ENCODE measurements around the gene TMEM255B. TPM values are rescaled to one million over a fixed set of nuclear protein-coding genes. Genes with fewer than 3 reads are reported as not detected.

TMEM255B gene
- polyA plus RNA-seq, 1 donor (not counting 4 experiments of a cell fraction or from before 2014, with no cell fraction given): 7.6 TPM

DNA sequence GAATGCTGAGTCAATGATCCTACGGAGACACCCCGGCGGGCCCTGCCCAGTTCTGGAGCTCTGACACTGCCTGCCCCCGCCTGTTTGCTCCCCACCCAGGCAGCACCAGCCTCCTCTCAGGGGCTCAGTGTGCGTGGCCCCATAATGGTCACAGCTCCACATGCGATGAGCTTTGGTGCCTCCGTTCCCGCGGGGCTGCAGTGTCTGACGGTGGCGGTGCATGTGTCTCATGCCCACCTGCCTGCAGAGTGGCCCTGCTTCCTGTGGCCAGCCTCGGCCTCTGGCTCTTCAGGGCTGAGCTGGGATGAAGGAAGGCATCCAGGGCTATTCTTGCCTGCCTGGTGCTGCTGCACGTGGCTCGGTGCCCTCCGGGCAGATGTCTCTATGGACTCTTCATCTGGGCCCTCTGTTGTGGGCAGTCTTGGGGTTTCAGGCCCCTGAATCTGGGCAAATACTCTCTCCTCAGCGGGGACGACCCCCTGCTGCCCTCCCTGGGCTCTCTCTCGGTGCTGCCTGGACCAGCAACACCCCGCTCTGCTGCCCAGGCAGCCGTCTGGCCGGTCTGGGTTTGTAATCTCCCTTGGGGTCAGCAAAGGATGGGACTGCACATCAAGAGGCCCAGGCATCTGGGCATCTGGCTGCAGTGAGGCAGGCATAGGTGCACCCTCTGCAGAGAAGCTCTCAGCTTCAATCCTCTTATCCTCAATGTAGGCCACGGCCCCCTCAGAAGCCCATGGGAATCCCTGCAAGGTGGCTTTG lies 19.3 kb upstream of the TMEM255B start:
- no peak overlapping the region for H2AFZ ChIP-seq (ENCODE audit: control insufficient read depth, low read length)
- H3K4me3 ChIP-seq (ENCODE audit: control insufficient read depth in 2 of 3, extremely low read depth in 1 of 3, insufficient read depth in 2 of 3, low read depth in 1 of 3, low read length in 3 of 3): no peak overlapping the region
- no peaks in the 10 kb centered on the region for H3K9me1 ChIP-seq (ENCODE audit: control insufficient read depth, extremely low read depth, insufficient read depth, low read length)
- dilution Hi-C loops (cut with MboI; ENCODE audit: extremely low pct_ligation_motif_present, low sequenced_read_pairs): no loop called here
- H3K27ac ChIP-seq (ENCODE audit: control insufficient read depth, insufficient read depth, low read length): no peak overlapping the region
- no peaks in the 10 kb centered on the region for H3K36me3 ChIP-seq (ENCODE audit: control insufficient read depth in 2 of 2, extremely low read depth in 1 of 2, insufficient read depth in 2 of 2, low read length in 2 of 2)
- peaks cover 2% of the 10 kb centered on the region for H3K4me1 ChIP-seq (ENCODE audit: control insufficient read depth, extremely low read depth, insufficient read depth, low read length)
- H3K9me3 ChIP-seq (ENCODE audit: control insufficient read depth, low read depth, low read length): no peaks in the 10 kb centered on the region
- H3K9ac ChIP-seq (ENCODE audit: control insufficient read depth, extremely low read depth, insufficient read depth, low read length): no peak overlapping the region
- H3K27me3 ChIP-seq (ENCODE audit: control insufficient read depth, extremely low read depth, insufficient read depth, low read length): peaks cover 18% of the 10 kb centered on the region
- H4K20me1 ChIP-seq (ENCODE audit: control insufficient read depth, extremely low read depth, insufficient read depth, low read length): peaks cover 2% of the 10 kb centered on the region
- no peak for TF ChIP-seq EZH2 (IDR thresholded peaks at IDR 0.05; ENCODE audit: low read length)
- TF ChIP-seq, protein P1, sequence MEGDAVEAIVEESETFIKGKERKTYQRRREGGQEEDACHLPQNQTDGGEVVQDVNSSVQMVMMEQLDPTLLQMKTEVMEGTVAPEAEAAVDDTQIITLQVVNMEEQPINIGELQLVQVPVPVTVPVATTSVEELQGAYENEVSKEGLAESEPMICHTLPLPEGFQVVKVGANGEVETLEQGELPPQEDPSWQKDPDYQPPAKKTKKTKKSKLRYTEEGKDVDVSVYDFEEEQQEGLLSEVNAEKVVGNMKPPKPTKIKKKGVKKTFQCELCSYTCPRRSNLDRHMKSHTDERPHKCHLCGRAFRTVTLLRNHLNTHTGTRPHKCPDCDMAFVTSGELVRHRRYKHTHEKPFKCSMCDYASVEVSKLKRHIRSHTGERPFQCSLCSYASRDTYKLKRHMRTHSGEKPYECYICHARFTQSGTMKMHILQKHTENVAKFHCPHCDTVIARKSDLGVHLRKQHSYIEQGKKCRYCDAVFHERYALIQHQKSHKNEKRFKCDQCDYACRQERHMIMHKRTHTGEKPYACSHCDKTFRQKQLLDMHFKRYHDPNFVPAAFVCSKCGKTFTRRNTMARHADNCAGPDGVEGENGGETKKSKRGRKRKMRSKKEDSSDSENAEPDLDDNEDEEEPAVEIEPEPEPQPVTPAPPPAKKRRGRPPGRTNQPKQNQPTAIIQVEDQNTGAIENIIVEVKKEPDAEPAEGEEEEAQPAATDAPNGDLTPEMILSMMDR (optimal IDR thresholded peaks at IDR 0.05 in 1 of 3, IDR thresholded peaks at IDR 0.05 in 1 of 3, conservative IDR thresholded peaks at IDR 0.05 in 1 of 3; ENCODE audit: extremely low read depth in 1 of 3, insufficient read depth in 2 of 3, low read length in 3 of 3): no peak
- no peak for FAIRE-seq
- no peaks in the 10 kb centered on the region for H3K79me2 ChIP-seq (ENCODE audit: control insufficient read depth, insufficient read depth, low read length)
- DNase-seq (ENCODE audit: low read depth, low spot score): no peak
- H3K4me2 ChIP-seq (ENCODE audit: control insufficient read depth, extremely low read depth, insufficient read depth, low read depth, low read length): no peak overlapping the region

DNA sequence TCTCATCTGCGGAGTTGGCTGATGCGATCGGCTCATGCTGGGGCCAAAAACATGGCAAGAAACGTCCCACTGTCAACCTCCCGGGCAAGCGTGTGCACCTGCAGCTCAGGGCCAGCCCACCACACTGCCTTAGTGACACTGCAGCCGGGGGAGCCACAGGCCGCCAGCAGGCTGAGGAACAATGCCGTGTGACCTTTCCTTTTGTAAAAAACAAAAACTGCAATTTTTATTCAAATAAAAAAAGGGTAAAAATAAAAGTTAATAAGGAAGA lies 18.8 kb upstream of the TMEM255B start:
- TF ChIP-seq, protein P1 (optimal IDR thresholded peaks at IDR 0.05 in 1 of 3, IDR thresholded peaks at IDR 0.05 in 1 of 3, conservative IDR thresholded peaks at IDR 0.05 in 1 of 3; ENCODE audit: extremely low read depth in 1 of 3, insufficient read depth in 2 of 3, low read length in 3 of 3): no peak
- TF ChIP-seq EZH2 (IDR thresholded peaks at IDR 0.05; ENCODE audit: low read length): no peak
- Histone ChIP-seq H3K9me3 (ENCODE audit: control insufficient read depth, low read depth, low read length) (no peaks in the 10 kb centered on the region), H3K4me3 (ENCODE audit: control insufficient read depth in 2 of 3, extremely low read depth in 1 of 3, insufficient read depth in 2 of 3, low read depth in 1 of 3, low read length in 3 of 3) (no peak overlapping the region), H3K9me1 (ENCODE audit: control insufficient read depth, extremely low read depth, insufficient read depth, low read length) (no peaks in the 10 kb centered on the region), H4K20me1 (ENCODE audit: control insufficient read depth, extremely low read depth, insufficient read depth, low read length) (peaks cover 2% of the 10 kb centered on the region), H3K79me2 (ENCODE audit: control insufficient read depth, insufficient read depth, low read length) (no peaks in the 10 kb centered on the region), H3K27me3 (ENCODE audit: control insufficient read depth, extremely low read depth, insufficient read depth, low read length) (peaks cover 18% of the 10 kb centered on the region), H2AFZ (ENCODE audit: control insufficient read depth, low read length) (no peak overlapping the region), H3K9ac (ENCODE audit: control insufficient read depth, extremely low read depth, insufficient read depth, low read length) (no peak overlapping the region), H3K36me3 (ENCODE audit: control insufficient read depth in 2 of 2, extremely low read depth in 1 of 2, insufficient read depth in 2 of 2, low read length in 2 of 2) (no peaks in the 10 kb centered on the region), H3K27ac (ENCODE audit: control insufficient read depth, insufficient read depth, low read length) (no peak overlapping the region), H3K4me1 (ENCODE audit: control insufficient read depth, extremely low read depth, insufficient read depth, low read length) (peaks cover 2% of the 10 kb centered on the region), H3K4me2 (ENCODE audit: control insufficient read depth, extremely low read depth, insufficient read depth, low read depth, low read length) (no peak overlapping the region)
- DNase-seq (ENCODE audit: low read depth, low spot score) (no peak), FAIRE-seq (no peak)
- dilution Hi-C loops (cut with MboI; ENCODE audit: extremely low pct_ligation_motif_present, low sequenced_read_pairs): no loop called here
